GM19043 (cell line): Measurements from ENCODE around the gene ANKRD33B.
A peak's percentile ranks its signal among the peaks of the same experiment; 100 is the strongest.
"Not testable (repeated sequence)": the region's sequence is repeated elsewhere in the genome, so short reads cannot be mapped to it uniquely, and the experiment has no call there.

Experiments
- ATAC-seq: cut with Tn5 transposase; IDR thresholded peaks from one replicate; pipeline ENCODE4 v1.9.1; 2021; ENCODE audit warnings: low read depth; ENCODE audit not compliant: unreplicated experiment

Gene ANKRD33B

DNA sequence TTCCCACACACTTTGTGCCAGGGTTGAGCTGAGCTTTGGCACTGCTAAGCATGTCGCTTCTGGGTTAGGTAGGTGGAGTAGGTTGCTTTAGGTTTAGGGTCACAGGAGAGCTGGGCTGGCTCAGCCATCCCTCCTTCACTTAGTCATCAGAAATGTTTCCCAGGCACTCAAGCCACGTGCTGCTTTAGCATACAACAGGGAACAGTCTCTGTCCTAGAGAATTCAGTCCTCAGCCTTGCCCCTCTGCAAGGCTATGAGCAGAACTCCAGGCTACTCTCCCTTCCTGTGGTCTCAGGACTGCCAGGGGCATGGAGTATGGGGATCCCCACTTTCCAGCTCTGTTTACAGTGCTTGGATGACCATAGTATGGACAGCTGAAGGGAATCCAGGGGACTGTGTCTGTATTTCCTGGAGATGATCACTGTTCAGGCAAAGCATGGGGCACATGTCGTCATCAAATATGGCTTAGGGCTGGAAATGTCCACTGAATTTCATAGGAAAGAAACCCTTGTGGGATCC lies 7.5 kb upstream of the ANKRD33B start:
- ATAC-seq: no peak

DNA sequence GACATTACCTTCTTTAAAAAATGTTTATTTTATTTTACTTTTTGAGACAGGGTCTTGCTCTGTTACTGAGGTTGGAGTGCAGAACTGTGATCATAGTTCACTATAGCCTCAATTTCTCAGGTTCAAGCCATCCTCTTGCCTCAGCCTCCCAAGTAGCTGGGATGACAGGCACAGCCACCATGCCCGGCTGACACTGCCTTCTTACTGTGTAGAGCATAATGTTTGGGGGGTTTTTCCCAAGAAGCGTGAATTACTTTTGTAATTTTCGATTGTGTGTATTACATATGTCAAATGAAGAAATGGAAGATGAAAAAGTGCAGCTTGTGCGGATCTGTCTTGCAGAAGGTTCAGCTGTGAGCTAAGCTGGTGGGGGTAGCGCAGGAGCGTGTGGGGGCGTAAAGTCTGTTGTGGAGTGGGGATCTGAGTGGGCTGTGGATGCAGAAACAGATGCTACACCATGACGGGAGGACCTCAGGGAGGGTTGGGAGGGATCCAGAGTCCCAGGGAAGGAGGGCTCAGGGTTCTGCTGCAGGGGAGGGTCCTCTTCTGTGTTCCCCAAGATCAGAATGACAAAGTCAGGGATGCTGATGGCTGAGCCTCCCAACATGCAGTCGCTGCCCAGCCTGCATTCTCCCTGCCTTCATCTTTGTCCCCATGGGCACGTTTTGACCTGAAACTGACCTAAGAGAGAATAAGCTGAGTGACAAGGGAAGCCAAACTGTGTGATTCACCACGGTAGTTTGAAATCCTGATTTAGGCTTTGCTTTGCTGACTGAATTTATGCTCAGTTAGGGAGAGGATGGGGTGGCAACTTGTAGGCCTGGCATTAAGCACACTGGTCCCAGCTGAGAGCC lies 6.8 kb upstream of the ANKRD33B start:
- ATAC-seq: no peak

DNA sequence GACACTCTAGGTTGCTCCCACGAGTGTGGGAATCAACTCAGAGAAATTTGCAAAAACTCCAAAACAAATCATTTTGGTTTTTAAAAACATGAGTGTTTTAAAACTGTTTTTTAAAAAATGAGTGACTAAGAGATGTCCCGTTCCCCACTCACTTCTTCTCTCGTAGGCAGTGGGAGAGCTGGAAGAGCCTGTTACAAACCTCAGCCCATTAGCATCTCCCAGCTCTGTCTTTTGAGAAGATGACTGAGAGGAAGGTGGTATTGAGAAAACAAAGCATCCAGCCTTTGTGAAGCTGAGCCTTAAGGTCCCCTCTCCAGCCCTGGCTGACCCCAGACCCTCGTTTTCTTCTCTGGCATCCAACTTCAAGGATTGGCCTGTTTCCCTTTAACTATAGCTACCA lies 4.7 kb upstream of the ANKRD33B start:
- ATAC-seq: no peak

DNA sequence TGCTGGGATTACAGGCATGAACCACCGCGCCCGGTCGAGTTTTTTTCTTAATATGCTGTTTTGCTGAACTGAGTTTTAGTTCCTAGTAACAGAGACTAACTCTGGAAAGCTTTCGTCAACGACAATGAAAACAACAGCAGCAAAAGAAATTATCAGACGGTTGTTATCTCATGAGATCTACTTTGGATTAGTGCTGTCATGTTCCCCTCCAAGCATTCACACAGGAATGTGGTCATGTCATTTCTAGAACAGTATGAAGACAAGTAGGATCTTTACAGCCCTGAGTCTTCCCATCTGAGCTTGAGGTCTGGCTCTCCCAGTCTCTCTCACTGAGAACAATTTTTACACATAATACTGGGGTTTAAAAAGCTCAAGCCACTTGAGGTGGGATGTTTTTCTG lies 4.0 kb upstream of the ANKRD33B start:
- ATAC-seq: no peak

GRCh38 chr5:10562201-10563109 lies 1.4 kb upstream of the ANKRD33B start:
- no peak for ATAC-seq

GRCh38 chr5:10563110-10563944 lies 543 bp upstream of the ANKRD33B start:
- ATAC-seq: peak; percentile 18

DNA sequence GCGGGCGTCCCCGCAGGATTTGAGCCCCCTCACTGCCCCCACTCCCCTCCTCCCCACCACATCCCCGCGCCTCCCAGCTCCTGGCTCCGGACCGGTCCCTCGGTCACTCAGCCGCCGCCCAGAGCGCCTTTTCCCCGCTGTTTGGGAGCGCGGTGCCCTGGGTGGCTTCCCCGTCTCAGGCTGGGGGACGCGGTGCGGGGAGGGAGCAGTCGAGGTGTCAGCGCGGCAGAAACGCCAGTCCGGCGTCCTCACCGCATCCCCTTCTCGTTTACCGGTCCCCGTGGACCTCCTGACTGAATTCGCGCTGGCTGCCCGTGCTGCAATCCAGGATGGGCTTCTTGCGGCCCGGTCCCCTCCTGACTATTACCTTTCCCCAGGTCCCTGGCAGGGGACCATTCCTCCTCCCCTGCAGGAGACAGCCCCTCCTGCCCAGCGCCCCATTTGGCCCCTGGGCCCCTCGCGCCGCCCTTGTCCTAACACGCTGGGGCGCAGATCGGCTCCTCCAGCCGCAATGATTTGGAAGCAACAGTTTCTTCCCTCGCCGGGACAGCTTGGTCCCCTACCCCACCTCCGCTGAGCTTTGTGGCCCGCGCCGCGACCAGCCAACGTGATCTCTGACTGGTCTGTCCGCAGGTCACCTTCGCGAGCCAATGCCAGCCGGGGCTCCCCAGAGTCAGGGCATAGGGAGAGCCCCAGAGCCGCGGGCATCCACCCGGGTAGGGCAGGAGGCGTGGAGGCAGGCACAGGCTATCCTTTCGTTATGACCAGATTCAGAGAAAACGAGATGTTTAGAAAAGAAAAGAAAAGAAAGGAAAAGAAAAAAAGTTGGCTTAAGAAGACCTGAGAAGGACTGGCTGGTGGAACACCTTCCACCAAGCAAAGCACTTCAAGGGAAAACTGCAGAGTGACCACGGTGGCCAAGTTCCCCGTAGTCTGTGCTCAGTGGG lies 1.2 kb downstream of the ANKRD33B start:
- no peak for ATAC-seq

DNA sequence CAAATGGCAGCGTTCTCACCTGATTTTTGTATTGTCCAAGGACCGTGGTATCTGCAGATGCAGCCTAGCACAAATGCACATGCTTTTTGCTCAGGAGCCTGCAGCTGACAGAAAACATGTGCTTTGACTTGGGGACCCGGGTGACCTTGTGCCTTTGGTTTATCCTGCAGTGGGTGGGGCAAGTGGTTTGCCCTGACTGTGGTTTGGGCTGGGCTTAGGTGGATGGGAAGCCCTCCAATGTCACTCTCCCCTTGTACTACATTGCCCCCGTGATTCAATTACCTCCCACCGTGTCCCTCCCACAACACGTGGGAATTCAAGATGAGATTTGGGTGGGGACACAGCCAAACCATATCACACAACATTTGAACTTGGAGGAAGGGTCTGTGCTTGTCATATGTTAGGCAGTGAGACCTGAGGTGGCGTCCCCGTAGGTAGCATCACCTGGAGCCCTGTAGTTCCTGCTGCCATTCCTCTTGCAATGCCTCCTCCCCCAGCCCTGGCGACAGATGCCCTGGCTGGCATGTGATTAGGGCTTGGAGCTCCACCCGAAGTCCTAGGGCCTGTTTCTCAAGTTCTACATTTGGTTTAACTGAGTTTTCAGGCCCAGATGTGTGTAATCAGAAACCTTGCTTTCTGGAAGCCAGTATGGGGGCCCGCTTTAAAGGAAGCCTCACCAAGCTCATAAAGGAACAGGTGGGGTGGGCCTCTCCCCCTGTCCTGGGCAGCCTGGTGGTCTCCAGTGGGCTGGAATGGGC lies 2.1 kb downstream of the ANKRD33B start:
- ATAC-seq: no peak

DNA sequence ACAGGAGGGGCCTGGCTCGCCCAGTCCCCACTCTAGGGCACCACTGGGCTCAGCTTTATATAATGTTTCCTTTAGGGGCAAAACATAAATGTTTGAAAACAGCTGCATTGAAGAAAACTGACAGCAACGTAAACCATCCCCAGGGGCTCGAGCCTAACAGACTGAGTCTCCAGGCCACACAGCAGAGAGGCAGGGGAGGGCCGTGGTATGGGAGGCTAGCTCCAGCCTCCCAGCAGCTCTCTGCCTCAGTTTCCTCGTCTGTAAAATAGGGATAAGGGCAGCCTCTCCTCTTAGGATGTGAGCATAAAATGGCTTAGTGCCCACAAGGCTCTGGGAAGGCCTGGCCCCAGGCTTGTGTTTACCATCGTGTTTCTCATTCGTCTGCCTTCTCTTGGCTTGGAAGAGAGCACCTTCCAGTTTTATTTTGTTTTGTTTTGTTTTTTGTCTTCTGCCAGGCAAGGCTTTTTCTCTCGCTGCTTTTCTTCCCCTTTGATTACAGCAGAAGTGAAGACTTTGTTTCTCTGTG lies 2.7 kb downstream of the ANKRD33B start:
- ATAC-seq: no peak

GRCh38 chr5:10567121-10567591 lies 3.3 kb downstream of the ANKRD33B start:
- no peak for ATAC-seq

- no peak for ATAC-seq
Measured at GRCh38 chr5:10567781-10568321, 4.0 kb downstream of the ANKRD33B start.

- not testable (repeated sequence) for ATAC-seq
Measured at GRCh38 chr5:10570540-10570939, 6.7 kb downstream of the ANKRD33B start.

- ATAC-seq: no peak
Measured at GRCh38 chr5:10572451-10572850, 8.6 kb downstream of the ANKRD33B start.

DNA sequence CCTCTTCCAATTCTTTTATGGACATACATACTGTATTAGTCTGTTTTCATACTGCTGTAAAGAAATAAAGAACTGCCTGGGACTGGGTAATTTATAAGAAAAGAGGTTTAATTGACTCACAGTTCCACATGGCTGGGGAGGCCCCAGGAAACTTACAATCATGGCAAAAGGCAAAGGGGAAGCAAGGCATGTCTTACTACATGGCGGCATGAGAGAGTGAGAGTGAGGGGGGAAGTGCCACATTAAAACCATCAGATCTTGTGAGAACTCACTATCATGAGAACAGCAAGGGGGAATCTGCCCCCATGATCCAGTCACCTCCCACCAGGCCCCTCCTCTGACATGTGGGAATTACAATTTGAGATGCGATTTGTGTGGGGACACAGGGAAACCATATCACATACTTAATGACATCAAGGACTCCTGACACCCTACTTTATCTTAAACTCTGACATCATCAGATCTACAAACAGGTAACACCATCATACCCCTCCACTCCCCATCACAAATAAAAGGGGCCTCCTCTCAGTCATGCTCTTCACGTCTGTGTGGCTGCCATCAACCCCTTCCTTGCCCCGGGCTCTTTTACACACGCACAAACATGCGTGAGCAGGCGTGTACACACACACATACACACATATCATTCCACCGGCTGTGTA lies 9.7 kb downstream of the ANKRD33B start:
- ATAC-seq: no peak

GRCh38 chr5:10574879-10575278 lies 11.0 kb downstream of the ANKRD33B start:
- not testable (repeated sequence) for ATAC-seq

DNA sequence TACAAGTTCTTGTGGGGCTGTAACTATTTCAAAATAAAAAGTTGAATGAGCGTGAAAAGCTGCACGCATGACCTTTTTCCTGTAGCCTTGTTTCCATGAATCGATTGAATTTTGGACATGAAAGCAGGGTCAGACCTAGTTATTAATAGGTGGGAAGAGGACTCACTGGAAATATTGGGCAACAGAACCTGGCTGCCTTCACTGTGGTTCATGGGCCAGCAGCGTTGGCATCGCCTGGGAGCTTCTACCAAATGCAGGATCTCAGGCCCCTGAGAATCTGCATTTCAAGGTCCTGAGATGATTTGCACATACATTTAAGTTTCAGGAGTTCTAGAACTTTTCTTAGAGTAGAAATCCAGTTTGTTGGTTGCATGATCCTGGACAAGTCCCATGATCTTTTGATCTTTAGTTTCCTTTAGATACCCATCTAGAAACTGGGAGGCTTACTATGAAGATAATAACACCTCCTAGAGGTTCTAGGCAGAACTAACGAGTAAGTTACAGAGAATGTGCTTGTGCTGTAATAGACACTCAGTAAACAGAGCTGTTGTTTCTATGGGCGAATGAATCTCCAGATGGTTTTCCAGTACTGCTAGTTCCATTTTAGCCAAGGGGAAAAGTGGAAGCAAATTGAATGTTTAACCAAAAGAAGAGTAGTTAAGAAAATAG lies 12.4 kb downstream of the ANKRD33B start:
- no peak for ATAC-seq

DNA sequence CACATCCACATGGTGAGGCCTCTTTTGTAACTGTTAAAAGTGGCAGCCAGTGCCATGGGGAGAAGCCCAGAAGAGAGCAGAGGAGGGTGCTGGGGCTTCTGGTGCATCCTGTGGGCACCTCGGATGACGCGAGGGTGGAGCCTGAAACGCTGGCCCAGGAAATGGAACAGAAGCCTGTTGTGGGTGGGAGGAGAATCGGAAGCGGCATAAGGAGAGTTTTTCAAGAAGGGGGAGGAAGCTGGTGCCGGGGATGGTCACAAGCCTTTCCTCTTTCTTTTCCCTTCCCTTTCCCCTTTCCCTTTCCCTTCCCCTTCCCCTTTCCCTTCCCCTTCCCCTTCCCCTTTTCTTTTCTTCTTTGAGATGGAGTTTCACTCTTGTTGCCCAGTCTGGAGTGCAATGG lies 12.9 kb downstream of the ANKRD33B start:
- no peak for ATAC-seq
